ENCODE results near the gene LRRC2. TPM values are rescaled to one million over a fixed set of nuclear protein-coding genes. Genes with fewer than 3 reads are reported as not detected.

The LRRC2 gene
- total RNA-seq (under 1 TPM; 0.26 to 0.33 TPM), polyA plus RNA-seq (not detected), total RNA-seq (0 to 1.3 (median 0.45) reads per million in 6 experiments)

- peak; percentile 70 to 72 for ATAC-seq
- Mint-ChIP-seq H3K9me3 (peaks cover 0 to 10% (median 0%) of the 10 kb centered on the region in 9 donors), H3K27ac (peak within 1 kb of the TSS in 1 of 10 donors; percentile 60), H3K27me3 (peaks cover 9 to 51% (median 37%) of the 10 kb centered on the region in 5 donors), H3K4me1 (peaks cover 7 to 16% (median 14%) of the 10 kb centered on the region in 4 donors), H3K4me3 (peak within 1 kb of the TSS; percentile 64 to 79 (median 72)), H3K36me3 (peaks cover 0 to 5% (median 0%) of the 10 kb centered on the region in 3 donors)
- POLR2A ChIA-PET = interaction anchor here (0.6 kb wide), 1 partner anchor 12 kb away, joined by 3 read pairs; a partner anchor contains a TSS
- peak in 2 of 10 donors; percentile 8 to 21 for DNase-seq
Observed at GRCh38 chr3:46566040-46566641, at the start of gene LRRC2. LRRC2 (minus strand) TSS chr3:46566302; CDS start chr3:46551591, 14,711 bp downstream.

GRCh38 chr3:46615050-46615775 is 49.1 kb upstream of the LRRC2 start:
- Mint-ChIP-seq H3K4me3 (no peak overlapping the region), H3K4me1 (no peaks in the 10 kb centered on the region), H3K27me3 (peaks cover 2 to 30% (median 22%) of the 10 kb centered on the region in 5 donors), H3K27ac (no peak overlapping the region), H3K36me3 (no peaks in the 10 kb centered on the region), H3K9me3 (no peaks in the 10 kb centered on the region)
- DNase-seq = no peak
- POLR2A ChIA-PET = no interaction called here
- no peak for ATAC-seq

DNA sequence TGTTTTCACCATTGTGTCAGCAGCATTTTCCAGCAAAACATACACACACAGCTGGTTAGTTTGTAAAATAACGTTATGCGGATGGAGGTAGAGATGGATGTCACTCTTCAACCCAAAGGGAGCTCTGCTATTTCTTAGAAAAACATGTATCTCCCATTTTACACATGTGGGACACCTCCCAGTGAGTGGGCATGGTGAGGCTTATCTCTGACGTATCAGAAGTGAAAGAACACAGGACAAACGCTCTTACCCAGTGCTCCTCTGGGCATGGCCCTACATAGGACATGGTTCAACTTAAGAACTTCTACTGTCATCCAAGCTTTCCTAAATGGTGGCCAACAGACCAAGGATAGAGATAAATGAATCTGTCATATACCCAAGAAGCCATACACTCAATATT is 48.3 kb upstream of the LRRC2 start:
- no peaks in the 10 kb centered on the region for H3K36me3 Mint-ChIP-seq
- H3K9me3 Mint-ChIP-seq = no peaks in the 10 kb centered on the region

DNA sequence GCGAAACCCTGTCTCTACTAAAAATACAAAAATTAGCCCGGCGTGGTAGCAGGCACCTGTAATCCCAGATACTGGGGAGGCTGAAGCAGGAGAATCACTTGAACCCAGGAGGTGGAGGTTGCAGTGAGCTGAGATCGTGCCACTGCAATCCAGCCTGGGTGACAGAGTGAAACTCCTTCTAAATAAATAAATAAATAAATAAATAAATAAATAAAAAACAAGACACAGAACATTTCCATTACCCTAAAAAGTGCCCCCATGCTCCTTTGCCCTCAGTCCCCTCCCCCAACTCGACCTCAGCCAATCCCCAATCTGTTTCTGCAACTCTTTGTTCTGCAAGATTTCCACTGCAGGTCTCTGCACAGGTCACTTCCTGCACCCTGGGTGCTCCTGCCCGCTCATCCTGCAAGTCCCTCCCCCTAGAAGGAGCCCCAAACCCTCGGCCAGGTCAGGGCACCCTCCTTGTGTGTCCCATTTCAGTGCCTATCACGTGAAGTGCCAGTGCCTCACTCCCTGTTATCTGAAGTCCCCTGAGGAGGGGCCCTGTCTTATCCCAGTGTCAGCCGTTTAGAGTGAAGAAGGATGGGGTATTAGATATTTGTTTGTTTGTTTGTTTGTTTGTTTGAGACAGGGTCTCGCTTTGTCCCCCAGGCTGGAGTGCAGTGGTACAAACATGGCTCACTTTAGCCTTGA is 47.4 kb upstream of the LRRC2 start:
- H3K9me3 Mint-ChIP-seq = no peaks in the 10 kb centered on the region
- H3K27me3 Mint-ChIP-seq = peaks cover 2 to 20% (median 11%) of the 10 kb centered on the region in 5 donors
- H3K27ac Mint-ChIP-seq = no peak overlapping the region
- DNase-seq (no peak), ATAC-seq (no peak)
- no peaks in the 10 kb centered on the region for H3K4me1 Mint-ChIP-seq
- no peak overlapping the region for H3K4me3 Mint-ChIP-seq
- no peaks in the 10 kb centered on the region for H3K36me3 Mint-ChIP-seq
- POLR2A ChIA-PET = no interaction called here

More for the DNA sequence above, 48.3 kb upstream of the LRRC2 start:
- POLR2A ChIA-PET = no interaction called here
- no peak for ATAC-seq
- Mint-ChIP-seq H3K27me3 (peaks cover 2 to 25% (median 18%) of the 10 kb centered on the region in 5 donors), H3K4me1 (no peaks in the 10 kb centered on the region), H3K4me3 (no peak overlapping the region), H3K27ac (no peak overlapping the region)
- no peak for DNase-seq

- Mint-ChIP-seq H3K4me1 (no peaks in the 10 kb centered on the region), H3K4me3 (no peak within 1 kb of the TSS), H3K27ac (no peak within 1 kb of the TSS), H3K9me3 (no peaks in the 10 kb centered on the region), H3K36me3 (no peaks in the 10 kb centered on the region), H3K27me3 (peaks cover 2 to 20% (median 11%) of the 10 kb centered on the region in 5 donors)
- POLR2A ChIA-PET = no interaction called here
- no peak for ATAC-seq
- no peak for DNase-seq
Observed at GRCh38 chr3:46612324-46612723, 46.2 kb upstream of the LRRC2 start, which contains the start of gene FAM240A. FAM240A (plus strand) TSS chr3:46612525; CDS start chr3:46612684, 159 bp downstream.

DNA sequence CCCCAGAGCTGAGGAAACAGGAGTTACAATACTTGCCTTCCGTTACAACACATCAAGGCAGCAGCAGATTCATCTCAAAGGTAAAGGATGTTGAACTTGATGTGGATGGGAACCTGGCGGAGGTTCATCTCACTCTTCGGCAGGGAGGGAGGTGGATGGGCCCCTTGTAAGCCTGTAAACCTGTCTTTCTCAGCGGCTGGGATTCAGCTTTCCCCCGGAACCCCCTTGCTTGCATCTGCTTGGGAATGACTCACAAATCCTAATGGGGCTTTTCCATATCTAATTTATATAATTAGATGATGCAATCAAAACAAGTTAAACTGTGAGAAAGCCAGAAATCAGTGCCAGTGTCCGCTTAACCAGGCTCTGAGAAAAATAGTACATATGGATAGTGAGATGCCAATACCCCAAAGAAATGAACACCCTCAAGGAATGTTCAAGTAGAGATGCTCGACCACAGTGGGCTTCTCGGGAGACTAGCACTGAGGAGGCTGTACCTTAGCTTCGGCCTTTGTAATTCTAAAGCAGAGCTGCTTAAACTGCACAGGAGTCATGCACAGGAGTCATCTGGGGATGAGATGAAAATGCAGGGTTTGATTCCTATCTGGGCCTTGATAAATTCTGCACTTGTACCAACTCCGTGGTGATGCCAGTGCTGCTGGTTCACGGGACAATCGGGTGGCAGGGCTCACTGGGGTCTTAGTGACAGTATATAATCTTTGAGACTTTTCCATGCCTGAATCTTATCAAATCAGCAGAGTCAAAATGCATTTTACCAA is 44.0 kb upstream of the LRRC2 start:
- POLR2A ChIA-PET = no interaction called here
- no peak overlapping the region for H3K27ac Mint-ChIP-seq
- ATAC-seq = no peak
- H3K4me1 Mint-ChIP-seq = no peaks in the 10 kb centered on the region
- H3K4me3 Mint-ChIP-seq = no peak overlapping the region
- DNase-seq = no peak
- peaks cover 1 to 6% (median 3%) of the 10 kb centered on the region in 5 donors for H3K27me3 Mint-ChIP-seq
- H3K36me3 Mint-ChIP-seq = no peaks in the 10 kb centered on the region
- no peaks in the 10 kb centered on the region for H3K9me3 Mint-ChIP-seq

DNA sequence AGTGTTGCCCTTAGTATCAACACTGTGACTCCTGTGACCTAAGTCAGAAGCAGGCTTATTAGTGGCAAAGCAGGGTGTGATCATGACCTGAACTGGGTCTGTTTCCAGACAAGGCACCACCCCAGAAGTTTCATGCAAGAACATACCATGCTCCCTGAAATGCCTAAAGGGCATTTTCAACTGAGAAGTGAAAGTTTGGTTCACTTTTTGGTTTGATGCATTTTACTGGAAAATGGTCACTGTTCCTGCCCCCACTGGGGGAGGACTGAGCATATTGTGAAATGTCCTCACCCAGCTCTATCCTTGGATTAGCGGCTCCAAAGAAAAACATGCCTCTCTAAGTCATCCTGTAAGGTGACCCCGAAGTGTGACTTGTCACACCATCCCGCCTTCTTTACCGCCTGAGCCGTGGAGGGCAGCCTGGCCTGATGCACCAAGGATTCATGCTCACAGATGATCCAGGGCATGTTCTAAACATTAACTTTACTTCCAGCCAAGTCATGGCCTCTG is 43.2 kb upstream of the LRRC2 start:
- POLR2A ChIA-PET = no interaction called here
- H3K9me3 Mint-ChIP-seq = no peaks in the 10 kb centered on the region
- DNase-seq (no peak), ATAC-seq (no peak)
- no peak overlapping the region for H3K27ac Mint-ChIP-seq
- H3K36me3 Mint-ChIP-seq = no peaks in the 10 kb centered on the region
- no peak overlapping the region for H3K4me3 Mint-ChIP-seq
- peaks cover 0 to 5% (median 2%) of the 10 kb centered on the region in 5 donors for H3K27me3 Mint-ChIP-seq
- no peaks in the 10 kb centered on the region for H3K4me1 Mint-ChIP-seq

DNA sequence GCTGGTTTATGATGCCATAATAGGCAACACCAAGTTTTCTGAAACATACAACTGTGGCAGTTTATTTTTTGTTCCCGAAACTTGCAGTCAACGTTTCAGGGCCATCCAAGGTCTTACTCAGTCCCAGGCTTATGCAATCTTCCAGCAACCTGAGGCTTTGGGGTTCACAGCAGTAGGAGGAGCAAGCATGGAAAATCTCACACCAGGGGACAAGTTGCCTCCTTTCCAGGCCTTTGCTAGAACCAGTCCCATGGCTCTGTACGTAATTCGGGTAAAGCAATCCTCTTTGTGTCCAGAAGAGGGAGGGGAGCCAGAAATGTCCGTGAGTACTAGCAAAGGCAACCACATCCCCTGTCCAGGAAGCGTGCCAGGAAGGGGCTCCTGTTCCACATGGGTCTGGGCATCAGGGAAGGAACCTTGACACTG is 41.5 kb upstream of the LRRC2 start:
- no peaks in the 10 kb centered on the region for H3K4me1 Mint-ChIP-seq
- no peak overlapping the region for H3K27ac Mint-ChIP-seq
- H3K27me3 Mint-ChIP-seq = peaks cover 0 to 2% (median 0%) of the 10 kb centered on the region in 5 donors
- no peak for DNase-seq
- H3K9me3 Mint-ChIP-seq = no peaks in the 10 kb centered on the region
- no peak overlapping the region for H3K4me3 Mint-ChIP-seq
- H3K36me3 Mint-ChIP-seq = no peaks in the 10 kb centered on the region
- POLR2A ChIA-PET = no interaction called here
- ATAC-seq = no peak

DNA sequence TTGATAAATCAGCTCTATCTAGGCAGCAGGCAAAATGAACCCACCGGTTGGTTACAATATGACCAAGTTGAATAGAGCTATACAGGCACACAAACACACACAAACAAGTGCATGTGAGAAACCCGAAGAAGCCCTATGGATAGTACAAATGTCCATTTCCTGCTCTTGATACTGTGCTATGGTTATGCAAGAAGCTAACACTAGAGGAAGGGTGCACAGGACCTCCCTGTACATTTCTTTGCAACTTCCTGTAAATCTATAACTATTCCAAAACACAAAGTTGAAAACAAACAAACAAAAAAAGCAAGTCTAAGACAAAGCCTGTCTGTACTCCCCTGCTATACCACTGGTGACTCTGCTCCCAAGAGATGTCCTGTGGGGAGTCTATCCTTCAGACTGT is 38.0 kb upstream of the LRRC2 start:
- no peaks in the 10 kb centered on the region for H3K9me3 Mint-ChIP-seq
- H3K36me3 Mint-ChIP-seq = no peaks in the 10 kb centered on the region
- POLR2A ChIA-PET = no interaction called here
- H3K4me1 Mint-ChIP-seq = no peaks in the 10 kb centered on the region
- no peak for ATAC-seq
- no peaks in the 10 kb centered on the region for H3K27me3 Mint-ChIP-seq
- DNase-seq = no peak
- H3K27ac Mint-ChIP-seq = no peak overlapping the region
- no peak overlapping the region for H3K4me3 Mint-ChIP-seq

DNA sequence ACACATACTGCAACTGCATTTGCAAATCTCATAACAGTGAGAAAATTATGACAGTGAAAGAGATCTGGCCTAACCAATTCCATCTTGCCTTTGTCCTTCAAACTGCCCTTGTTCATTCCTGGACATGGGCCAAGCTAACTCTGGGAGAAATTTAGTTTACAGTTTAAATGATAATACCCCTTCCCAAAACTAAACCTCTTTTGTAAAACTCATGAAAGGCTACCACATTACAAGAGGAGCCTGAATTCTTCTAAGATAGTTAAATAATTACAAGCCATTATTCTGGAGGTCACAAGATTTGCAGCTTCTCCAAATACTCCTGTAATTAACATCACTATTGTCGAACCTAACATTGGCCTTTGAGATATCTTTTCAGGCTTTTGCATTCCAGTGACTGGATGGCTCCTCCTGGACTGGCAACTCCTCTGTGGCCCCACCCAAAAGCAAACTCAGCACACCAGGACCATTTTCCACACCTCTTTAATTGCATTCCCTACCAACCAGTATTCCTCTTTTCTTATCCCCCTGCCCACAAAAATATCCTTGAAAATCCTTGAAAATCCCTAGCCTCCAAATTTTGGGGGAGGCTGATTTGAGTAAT is 37.4 kb upstream of the LRRC2 start:
- Mint-ChIP-seq H3K9me3 (no peaks in the 10 kb centered on the region), H3K27me3 (no peaks in the 10 kb centered on the region), H3K4me3 (no peak overlapping the region), H3K4me1 (no peaks in the 10 kb centered on the region), H3K36me3 (no peaks in the 10 kb centered on the region), H3K27ac (no peak overlapping the region)
- POLR2A ChIA-PET = no interaction called here
- DNase-seq (no peak), ATAC-seq (no peak)

DNA sequence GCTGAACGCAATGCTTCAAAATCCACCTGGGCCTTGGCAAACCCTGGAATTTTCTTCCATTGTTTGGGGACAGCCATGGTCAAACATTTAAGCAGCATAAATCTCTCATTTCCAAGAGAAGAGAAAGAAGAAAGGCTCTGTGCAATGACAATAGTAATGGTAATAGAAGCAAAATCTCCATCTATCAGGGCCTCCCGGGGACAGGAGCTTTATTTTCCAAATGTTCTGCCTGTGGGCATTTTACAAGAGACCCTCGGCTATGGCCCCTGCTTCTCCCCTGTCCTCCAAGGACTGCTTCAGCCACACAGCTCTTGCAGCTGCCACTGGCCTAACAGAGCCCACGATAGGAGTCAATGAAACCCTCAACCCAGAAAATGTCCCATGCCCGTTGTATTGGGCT is 33.5 kb upstream of the LRRC2 start:
- ATAC-seq (no peak), DNase-seq (no peak)
- H3K4me3 Mint-ChIP-seq = no peak overlapping the region
- H3K9me3 Mint-ChIP-seq = no peaks in the 10 kb centered on the region
- H3K27ac Mint-ChIP-seq = no peak overlapping the region
- no peaks in the 10 kb centered on the region for H3K27me3 Mint-ChIP-seq
- POLR2A ChIA-PET = no interaction called here
- H3K36me3 Mint-ChIP-seq = no peaks in the 10 kb centered on the region
- H3K4me1 Mint-ChIP-seq = no peaks in the 10 kb centered on the region

- DNase-seq = no peak
- H3K9me3 Mint-ChIP-seq = no peaks in the 10 kb centered on the region
- no peak overlapping the region for H3K4me3 Mint-ChIP-seq
- no peak overlapping the region for H3K27ac Mint-ChIP-seq
- H3K4me1 Mint-ChIP-seq = no peaks in the 10 kb centered on the region
- POLR2A ChIA-PET = no interaction called here
- H3K27me3 Mint-ChIP-seq = no peaks in the 10 kb centered on the region
- H3K36me3 Mint-ChIP-seq = no peaks in the 10 kb centered on the region
- no peak for ATAC-seq
Observed at GRCh38 chr3:46595819-46596314, 29.8 kb upstream of the LRRC2 start.
